HG03558 (cell line): ENCODE results near the gene ALDH3A2.
"Not testable (repeated sequence)": the region's sequence is repeated elsewhere in the genome, so short reads cannot be mapped to it uniquely, and the experiment has no call there.

Source experiments
- ATAC-seq: cut with Tn5 transposase; IDR thresholded peaks from one replicate; pipeline ENCODE4 v1.9.1; 2021; ENCODE audit warnings: moderate number of reproducible peaks; ENCODE audit not compliant: unreplicated experiment; ENCODE audit errors: extremely low read depth

Gene ALDH3A2

DNA sequence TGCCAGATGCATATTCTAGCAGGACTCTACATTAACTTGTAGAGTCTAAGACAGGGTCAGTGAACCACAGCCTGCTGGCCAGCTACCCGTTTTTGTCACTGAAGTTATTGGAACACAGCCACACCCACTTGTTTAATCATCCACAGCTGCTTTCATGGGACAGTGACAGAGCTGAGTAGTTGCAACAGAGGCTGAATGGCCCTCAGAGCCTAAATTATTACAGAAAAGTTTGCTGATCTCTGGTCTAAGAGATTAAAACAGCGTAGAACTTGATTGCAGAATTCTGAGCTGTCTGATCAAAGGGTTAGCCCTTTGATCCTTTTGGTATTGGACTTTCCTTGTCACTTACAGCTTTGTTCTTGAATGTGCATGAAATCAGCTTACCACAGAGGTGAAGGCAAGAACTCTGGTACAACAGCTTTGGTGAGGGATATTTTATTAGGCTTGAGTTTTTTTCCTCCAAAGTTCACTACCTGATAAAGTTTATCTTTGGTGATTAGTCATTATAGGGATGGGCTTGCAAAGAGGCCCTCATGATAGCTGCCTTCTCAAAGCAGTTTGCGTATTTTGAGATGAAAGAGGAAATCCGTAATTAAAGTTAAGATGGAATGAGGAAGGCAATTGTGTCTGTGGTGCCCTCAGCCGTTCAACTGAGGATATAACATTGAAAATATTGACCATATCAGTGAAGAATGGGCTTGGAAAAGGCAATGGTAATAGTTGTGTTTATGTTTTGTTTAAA is 23.6 kb downstream of the ALDH3A2 start:
- ATAC-seq, result no peak

DNA sequence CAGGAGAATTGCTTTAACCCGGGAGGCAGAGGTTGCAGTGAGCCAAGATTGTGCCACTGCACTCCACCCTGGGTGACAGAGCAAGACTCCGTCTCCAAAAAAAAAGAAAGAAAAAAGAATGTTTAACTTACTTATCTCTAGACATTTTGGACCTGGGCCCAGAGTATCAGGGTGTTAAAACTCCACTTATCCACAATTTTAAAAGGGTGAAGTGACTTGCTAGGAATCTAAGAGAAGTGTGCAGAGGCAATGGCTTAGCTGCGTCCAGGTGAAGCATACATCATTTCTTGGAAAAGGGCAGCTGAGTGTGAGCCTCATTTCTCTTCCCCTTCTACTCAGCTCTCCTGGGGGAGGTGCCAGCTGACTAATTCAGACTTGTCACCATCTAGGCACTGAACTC is 25.1 kb downstream of the ALDH3A2 start:
- ATAC-seq, result no peak

DNA sequence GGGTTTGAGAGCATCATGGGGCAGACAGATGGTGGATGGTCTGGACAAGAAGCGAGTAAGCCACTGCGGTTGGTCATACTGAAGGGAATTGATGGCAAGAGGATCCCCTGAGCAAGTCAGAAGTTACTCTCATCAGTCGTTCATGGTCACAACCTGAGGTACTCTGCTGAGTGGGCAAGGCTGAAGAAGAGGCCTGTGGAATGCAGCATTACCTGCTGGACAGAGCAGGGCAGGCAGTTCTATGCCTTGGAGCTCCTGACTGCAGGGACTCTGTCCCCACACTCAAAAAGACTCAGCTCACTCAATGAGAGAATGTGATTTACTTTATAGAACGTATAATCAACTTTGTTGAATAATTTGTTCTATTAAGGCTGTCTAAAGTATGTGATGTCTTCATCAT is 28.3 kb downstream of the ALDH3A2 start:
- no peak for ATAC-seq

DNA sequence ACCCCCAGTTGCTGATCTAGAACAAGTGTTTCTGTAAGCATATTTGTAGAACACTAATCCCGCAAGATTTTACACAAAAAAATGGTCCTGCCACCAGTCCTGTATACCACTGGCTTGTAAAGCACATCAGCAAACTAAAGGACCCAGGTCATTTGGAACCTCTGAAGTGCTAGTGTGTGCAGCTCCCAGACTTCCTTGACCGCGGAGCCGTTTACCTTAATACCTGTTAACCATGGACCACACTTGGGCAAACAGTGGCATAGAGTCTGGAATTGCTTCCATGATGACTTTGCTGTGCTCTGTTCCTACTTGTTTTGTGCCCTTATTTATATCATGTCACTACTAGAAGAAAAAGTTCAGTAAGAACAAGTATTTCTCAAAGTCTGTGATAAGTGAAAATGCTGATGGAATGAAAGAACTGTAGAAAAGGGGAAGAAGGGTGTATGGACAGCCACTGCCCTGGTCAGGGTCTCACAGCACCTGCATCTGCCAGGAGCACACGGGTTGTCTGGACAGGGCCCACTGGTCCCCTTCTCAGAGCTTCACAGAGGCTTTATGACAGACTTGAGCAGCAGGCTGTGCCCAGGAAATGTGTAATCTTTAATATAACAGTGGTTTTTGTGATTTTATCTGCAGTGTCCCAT is 29.3 kb downstream of the ALDH3A2 start:
- ATAC-seq, result no peak

DNA sequence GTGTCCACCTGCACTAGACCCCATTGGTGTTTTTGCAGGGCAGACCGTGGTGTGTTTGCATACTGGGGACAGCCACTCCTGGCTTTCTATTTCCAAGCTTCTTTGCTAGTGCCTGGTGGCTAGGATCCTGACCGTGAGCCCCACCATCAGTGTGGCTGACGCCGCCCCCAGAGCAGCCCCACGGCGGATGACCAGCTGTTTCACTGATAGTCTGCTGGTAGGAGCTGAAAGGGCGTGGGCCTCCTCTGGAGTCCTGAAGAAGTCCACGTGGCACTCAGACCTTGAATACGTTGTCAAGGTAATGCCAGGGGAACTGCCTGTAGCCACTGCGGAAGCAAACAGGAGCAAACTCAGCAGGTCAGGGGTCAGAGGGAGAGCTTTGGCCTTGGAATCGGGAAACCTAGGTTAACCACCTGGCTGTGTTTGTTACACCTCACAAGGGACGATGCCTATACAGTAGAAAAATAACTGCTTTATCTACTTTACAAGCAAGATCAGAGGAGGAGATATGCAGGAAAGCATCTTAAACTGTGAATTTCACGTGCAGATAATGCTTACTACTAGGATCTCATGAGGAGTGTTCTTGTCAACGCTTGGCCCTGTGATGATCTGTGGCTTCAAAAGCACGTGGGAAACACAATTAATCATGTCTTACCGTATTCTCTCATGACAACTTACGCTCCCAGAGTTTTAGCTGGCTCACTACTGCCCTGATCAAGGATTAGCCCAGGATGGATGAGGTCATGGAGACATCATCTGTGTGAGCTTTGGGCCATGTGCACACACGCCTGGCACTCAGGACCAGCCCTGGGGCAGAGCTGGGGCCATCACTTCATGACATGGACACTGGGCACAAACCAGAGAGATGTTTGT is 30.3 kb downstream of the ALDH3A2 start:
- ATAC-seq, result no peak

DNA sequence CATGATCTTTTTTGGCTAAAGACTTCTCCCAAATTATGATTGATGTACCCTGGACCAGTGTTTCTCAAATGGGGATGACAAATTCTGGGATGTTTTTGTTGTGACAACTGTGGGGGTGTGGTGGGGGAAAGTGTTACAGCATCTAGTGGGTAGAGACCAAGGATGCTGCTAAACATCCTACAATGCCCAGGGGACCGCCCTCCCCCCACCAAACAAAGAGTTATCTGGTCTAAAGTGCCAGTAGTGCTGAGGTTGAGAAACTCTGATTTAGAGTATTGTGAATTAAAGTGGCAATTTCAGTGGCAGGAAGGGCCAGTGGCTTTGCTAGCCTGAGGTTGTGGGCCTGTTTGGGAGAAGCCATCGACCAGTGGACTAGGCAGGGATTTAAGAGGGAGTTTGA is 34.6 kb downstream of the ALDH3A2 start:
- ATAC-seq, result no peak

DNA sequence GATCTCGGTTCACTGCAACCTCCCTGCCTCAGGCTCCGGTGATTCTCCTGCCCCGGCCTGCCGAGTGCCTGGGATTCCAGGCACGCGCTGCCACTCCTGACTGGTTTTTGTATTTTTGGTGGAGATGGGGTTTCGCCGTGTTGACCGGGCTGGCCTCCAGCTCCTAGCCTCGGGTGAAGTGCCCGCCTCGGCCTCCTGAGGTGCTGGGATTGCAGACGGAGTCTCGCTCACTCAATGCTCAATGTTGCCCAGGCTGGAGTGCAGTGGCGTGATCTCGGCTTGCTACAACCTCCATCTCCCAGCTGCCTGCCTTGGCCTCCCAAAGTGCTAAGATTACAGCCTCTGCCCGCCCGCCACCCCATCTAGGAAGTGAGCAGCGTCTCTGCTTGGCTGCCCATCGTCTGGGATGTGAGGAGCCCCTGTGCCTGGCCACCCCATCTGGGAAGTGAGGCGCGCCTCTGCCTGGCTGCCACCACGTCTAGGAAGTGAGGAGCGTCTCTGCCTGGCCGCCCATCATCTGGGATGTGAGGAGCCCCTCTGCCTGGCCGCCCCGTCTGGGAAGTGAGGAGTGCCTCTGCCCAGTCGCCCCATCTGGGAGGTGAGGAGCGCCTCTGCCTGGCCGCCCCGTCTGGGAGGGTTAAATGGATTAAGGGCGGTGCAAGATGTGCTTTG is 36.5 kb downstream of the ALDH3A2 start:
- ATAC-seq, result not testable (repeated sequence)

DNA sequence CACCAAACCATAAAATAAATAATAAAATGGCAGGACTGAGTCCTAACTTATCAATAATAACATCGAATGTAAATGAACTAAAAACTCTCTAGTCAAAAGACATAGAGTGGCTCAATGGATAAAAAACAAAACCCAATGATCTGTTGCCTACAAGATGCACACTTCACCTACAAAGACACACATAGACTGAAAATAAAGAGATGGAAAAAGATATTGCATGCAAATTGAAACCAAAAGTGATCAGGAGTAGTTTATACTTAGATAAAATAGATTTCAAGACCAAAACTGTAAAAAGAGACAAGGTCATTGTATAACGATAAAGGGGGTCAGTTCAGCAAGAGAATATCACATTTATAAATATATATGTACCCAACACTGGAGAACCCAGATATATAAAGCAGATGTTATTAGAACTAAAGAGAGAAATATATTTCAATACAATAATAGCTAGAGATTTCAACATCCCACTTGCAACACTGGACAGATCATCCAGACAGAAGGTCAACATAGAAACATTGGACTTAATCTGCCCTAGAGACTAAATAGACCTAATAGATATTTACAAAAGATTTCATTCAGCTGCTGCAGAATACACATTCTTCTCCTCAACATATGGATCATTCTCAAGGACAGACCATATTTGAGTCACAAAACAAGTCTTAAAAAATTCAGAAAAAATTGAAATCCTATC is 38.0 kb downstream of the ALDH3A2 start:
- ATAC-seq, result no peak

DNA sequence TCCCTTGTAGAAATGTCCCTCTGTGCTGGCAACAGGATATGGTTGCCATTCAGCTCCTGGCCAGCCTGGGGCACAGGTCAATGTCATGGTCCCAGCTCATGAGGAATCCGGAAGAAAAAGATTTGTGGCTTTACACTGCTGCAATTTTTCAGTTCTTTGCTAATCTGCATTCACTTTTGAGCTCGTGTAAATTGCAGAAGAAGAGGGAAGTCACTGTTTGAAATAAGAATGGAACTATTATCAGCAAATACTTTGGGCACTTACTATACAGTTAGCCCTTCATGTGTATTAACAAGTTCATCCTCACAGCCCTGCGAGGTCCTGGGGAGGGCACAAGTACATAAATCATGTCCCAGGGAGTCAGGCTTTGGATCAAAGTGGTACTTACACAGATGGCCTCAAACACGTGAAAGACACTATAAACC is 53.7 kb downstream of the ALDH3A2 start:
- no peak for ATAC-seq

DNA sequence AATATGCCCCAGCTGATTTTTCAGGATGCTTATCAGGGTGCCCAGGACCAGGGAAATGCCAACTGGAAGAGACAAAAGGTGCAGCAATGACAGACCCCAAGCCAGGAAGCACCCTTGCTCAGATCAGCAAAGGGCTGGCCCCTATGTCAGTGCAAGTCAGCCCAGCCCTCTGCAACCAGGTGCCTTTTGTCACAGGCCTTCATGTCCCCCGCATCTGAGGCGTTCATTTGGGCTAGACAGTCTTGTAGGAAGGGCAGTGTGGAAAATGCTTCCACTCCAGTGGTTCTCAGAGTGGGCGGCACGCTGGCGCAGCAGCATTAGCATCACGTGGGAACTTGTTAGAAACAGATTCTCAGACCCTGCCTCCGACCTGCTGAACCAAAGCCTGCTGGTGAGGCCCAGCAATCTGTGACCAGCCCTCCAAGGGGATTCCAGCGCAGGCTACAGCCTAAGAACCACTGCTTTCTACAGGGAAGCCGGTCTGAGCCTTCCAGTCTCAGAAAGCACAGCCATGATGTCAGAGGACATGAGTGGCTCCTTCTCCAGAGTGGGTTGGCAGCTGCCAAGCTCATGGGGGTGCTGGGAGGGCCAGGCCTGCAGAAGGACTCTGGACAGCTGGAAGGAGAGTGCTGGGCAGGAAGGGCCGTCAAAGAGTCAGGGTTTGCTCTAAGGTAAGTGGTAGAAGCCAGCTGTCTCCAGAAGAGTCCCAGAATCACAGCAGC is 54.7 kb downstream of the ALDH3A2 start:
- no peak for ATAC-seq

DNA sequence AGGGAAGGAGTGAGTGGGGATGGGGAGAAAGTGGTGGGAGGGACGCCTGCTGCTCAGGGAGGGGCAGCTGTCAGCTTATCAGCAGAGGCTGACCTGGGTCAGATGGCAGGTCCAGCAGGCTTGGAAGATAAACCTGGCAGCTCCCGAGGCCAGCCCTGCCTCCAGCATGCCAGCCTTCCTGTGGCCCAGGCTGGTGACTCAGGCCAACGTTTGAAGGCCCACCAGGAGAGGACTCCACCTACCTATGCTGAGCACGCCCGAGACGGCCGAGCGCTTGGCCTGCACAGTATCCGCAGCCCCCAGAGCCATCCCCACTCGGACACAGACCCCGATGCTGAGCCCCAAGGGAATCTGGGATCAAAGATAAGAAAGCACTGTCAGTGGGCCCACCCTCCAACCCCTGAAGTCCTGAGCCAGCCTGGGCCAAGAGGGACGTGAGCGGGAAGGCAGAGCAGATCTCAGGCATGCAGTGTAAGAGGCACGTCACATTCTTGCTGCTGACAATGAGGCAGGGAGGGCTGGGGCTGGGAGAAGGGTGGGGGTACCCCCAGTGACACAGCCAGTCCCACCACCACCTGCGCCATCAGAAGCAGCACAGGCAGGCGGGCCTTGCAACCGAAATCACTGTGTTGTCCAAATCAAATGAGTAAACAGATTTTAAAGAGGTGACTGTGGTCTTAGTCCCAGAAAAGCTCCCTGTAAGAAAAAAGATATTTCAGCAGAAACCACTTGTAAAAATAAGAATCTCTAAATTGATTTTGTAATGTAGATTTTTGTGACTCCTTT is 55.5 kb downstream of the ALDH3A2 start:
- no peak for ATAC-seq

DNA sequence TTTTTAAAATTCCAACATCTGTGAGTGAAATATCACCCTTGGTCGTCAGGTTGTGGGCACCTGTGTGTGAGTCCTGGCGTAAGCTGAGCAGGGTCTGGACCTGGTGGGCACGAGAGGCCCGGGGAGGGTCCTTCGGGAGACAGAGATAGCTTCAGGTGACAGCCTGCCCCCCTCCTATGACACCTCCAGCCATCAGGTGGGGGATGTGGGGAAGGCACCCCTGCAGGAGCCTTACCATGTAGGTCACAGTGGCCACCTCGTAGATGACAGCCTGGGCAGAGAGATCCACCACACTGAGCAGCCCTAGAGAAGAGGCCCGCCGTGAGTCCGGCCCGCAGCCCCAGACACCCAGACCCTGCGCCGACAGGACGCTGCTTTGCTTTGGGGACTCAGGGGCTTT is 56.6 kb downstream of the ALDH3A2 start:
- ATAC-seq, result no peak

DNA sequence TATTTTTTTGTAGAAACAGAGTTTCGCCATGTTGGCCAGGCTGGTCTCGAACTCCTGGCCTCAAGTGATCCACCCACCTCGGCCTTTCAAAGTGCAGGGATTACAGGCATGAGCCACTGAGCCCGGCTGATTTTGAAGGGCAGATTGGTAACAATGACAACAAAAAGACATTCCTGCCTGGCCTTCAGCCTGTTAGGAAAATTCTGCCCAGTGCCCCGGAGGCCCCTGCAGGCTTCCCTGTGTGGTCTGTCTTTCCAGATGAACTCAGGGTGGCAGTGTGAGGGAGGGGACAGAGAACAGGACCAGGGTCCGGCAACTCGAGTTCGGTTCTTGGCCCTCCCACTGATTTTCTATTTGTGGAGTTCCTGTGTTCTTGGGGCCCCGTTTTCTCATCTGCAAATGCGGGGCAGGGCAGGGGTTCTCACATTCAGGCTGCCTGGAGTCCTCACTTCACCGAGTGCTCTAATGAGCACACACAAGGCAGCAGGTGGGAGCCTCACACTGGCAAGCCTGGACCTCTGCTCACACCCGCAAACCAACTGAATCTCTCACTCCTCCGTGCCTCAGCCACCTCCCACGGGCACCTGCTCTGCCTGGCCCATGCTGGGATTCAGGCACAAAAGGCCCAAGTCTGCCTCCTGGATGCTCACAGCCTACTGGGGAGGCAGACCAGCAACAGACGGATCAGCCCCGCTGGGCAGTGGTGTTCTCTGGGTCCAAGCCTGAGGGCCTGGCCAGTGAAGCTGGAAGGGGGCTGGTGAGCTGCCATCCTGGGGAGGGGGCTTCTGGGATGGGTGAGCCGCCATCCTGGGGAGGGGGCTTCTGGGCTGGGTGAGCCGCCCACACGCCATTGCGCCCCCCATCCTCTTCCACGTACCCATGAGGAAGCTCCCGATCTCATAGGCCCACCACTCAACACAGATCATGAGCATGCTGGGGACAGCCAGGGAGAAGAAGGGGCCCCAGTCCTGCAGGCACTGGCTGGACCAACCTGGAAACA is 57.5 kb downstream of the ALDH3A2 start:
- no peak for ATAC-seq

DNA sequence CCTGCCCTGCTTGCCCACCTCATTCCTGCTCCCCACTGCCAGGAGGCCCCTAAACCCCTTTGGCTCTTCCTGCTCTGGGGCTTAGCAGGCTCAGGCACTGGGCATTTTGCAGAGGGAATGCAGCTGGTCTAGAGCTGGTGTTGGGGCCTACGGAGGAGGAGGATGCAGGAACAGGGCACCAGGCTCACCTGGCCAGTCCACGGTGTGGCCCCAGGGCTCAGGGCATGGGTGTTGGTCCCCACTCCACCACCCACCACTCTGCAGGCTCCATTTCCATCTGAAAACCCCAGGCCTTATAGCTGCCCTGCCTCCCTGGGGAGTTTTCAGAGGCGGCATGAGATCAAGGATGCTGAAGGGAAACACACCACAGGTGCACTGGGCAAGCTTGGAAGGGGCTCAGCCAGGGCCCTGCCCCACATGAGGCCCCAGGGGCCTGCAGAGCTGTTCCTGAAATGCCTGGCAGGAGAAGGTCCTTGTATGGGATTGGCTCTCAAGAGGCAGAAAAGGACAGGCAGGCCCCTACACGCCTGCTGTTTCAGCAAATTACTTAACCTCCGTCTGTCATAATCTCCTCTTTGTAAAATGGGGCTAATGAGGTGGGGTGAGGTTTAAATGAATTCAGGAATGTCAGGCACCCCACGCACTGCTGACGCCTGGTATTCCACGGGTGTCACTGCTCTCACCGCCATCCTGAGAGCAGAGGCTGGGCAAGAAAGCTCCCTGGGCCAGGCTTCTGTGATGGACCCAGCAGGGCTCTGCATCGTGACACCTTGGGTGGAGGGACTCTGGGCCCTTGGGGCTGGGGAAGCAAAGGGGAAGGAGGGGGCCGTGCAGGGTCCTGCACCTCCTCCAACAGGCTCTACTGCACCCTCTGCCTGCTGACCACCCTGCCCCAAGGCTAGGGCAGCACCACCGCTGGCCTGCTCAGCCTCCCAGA is 58.5 kb downstream of the ALDH3A2 start:
- no peak for ATAC-seq

DNA sequence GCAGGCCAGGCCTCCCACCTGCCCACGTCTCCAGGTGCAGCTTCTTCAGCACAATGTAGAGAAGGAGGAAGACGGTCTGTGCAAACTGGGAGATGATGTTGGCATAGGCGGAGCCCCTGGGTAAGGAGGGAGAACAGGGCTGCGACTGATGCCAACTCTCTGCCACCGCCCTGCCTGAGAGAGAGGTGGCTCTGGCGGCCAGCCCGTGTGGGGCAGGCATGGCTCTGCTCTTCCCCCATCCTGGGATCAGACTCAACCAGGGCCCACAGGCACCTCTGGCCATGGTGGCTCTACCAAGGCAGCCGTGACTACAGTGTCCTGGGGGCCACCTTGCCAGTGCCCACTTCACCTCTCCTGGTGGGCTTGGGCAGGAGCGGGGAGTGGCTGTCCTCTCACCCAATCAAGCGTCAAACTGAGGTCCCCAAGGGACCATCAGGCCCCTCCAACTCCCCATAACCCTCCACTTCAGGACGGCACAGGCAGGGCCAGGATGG is 59.2 kb downstream of the ALDH3A2 start:
- ATAC-seq, result no peak
